ENCODE measurements around the gene TEK.

DNA sequence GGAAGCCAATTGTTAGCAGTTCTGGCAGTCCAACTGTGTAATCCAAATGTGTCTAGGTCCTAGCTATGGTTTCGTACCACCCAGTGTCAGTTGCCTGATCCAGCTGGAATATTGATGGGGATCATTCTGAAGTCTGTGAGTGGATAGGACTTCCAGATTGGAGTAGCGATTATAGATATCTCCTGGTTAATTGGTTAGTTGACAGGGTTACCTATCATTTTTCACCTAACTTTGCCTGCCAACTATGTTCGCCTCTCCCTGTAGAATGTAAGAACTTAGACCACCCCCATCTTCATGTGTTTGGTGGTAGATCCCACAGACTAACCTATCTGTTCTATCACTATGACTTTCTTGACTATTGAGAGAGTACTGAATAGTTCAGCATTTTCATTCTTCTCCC, 59.9 kb downstream of the TEK start:
- TF ChIP-seq, protein P1, sequence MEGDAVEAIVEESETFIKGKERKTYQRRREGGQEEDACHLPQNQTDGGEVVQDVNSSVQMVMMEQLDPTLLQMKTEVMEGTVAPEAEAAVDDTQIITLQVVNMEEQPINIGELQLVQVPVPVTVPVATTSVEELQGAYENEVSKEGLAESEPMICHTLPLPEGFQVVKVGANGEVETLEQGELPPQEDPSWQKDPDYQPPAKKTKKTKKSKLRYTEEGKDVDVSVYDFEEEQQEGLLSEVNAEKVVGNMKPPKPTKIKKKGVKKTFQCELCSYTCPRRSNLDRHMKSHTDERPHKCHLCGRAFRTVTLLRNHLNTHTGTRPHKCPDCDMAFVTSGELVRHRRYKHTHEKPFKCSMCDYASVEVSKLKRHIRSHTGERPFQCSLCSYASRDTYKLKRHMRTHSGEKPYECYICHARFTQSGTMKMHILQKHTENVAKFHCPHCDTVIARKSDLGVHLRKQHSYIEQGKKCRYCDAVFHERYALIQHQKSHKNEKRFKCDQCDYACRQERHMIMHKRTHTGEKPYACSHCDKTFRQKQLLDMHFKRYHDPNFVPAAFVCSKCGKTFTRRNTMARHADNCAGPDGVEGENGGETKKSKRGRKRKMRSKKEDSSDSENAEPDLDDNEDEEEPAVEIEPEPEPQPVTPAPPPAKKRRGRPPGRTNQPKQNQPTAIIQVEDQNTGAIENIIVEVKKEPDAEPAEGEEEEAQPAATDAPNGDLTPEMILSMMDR (IDR thresholded peaks at IDR 0.05): no peak
- TF ChIP-seq POLR2A (IDR thresholded peaks at IDR 0.05) (no peak), EP300 (IDR thresholded peaks at IDR 0.05) (no peak)

Measured in tibial nerve (tissue), 4 donors.